ENCODE results near the gene INSIG1.

The INSIG1 gene

GRCh38 chr7:155297517-155298287, at the start of gene INSIG1:
INSIG1 (plus strand) TSS chr7:155297878; CDS start chr7:155298286, 408 bp downstream.
- peak; percentile 94 for DNase-seq

GRCh38 chr7:155248366-155248756, 49.3 kb upstream of the INSIG1 start:
- no peak for DNase-seq

- no peak for DNase-seq
Observed at GRCh38 chr7:155251831-155252230, 45.8 kb upstream of the INSIG1 start.

- peak; percentile 26 for DNase-seq
Observed at GRCh38 chr7:155252444-155252887, 45.2 kb upstream of the INSIG1 start.

- DNase-seq: no peak
Observed at GRCh38 chr7:155252892-155253501, 44.7 kb upstream of the INSIG1 start.

- DNase-seq: no peak
Observed at GRCh38 chr7:155254018-155254417, 43.7 kb upstream of the INSIG1 start.

- no peak for DNase-seq
Observed at GRCh38 chr7:155255071-155255470, 42.6 kb upstream of the INSIG1 start.

- DNase-seq: peak; percentile 28
Observed at GRCh38 chr7:155255621-155256020, 42.1 kb upstream of the INSIG1 start.

GRCh38 chr7:155256081-155256760, 41.5 kb upstream of the INSIG1 start:
- DNase-seq: no peak

GRCh38 chr7:155256761-155257481, 40.8 kb upstream of the INSIG1 start:
- DNase-seq: peak; percentile 34

GRCh38 chr7:155257482-155258225, 40.0 kb upstream of the INSIG1 start:
- peak; percentile 82 for DNase-seq

- peak; percentile 89 for DNase-seq
Observed at GRCh38 chr7:155258226-155258560, 39.5 kb upstream of the INSIG1 start.

- DNase-seq: no peak
Observed at GRCh38 chr7:155259866-155260497, 37.7 kb upstream of the INSIG1 start.

GRCh38 chr7:155260498-155260872, 37.2 kb upstream of the INSIG1 start:
- no peak for DNase-seq

GRCh38 chr7:155261031-155261985, 36.4 kb upstream of the INSIG1 start:
- no peak for DNase-seq

GRCh38 chr7:155262031-155262430, 35.6 kb upstream of the INSIG1 start:
- peak; percentile 54 for DNase-seq

- no peak for DNase-seq
Observed at GRCh38 chr7:155263051-155263450, 34.6 kb upstream of the INSIG1 start.

- DNase-seq: no peak
Observed at GRCh38 chr7:155263581-155264143, 34.0 kb upstream of the INSIG1 start.

GRCh38 chr7:155265144-155265543, 32.5 kb upstream of the INSIG1 start:
- DNase-seq: no peak

GRCh38 chr7:155265961-155266360, 31.7 kb upstream of the INSIG1 start:
- no peak for DNase-seq

- DNase-seq: no peak
Observed at GRCh38 chr7:155266440-155266839, 31.2 kb upstream of the INSIG1 start.
